ENCODE data around the gene CFAP74. TPM values are rescaled to one million over a fixed set of nuclear protein-coding genes. Genes with fewer than 3 reads are reported as not detected.

The CFAP74 gene
- total and polyA plus RNA-seq, 4 donors: 0.36 TPM; not detected in 3

GRCh38 chr1:1899967-1900327 is 103.6 kb downstream of the CFAP74 start:
- Histone ChIP-seq H3K27me3 (ENCODE audit: control insufficient read depth in 1 of 2, insufficient read depth in 2 of 2, low read length in 1 of 2) (no peaks in the 10 kb centered on the region), H3K27ac (ENCODE audit: low read depth in 1 of 2, low read length in 2 of 2) (no peak overlapping the region), H3K36me3 (ENCODE audit: control insufficient read depth in 1 of 2, insufficient read depth in 2 of 2, low read length in 1 of 2) (no peaks in the 10 kb centered on the region), H3K4me3 (ENCODE audit: low read length in 2 of 2) (no peak overlapping the region), H3K4me1 (ENCODE audit: control insufficient read depth in 1 of 2, insufficient read depth in 2 of 2, low read length in 2 of 2) (no peaks in the 10 kb centered on the region), H3K9me3 (ENCODE audit: control insufficient read depth, low read length) (no peaks in the 10 kb centered on the region)
- peak; percentile 9 for ATAC-seq (ENCODE audit: low FRiP score)
- DNase-seq: peak in 1 of 2 donors; percentile 75
- 89 to 93% methylated on average over 9 of the region's 9 CpGs for WGBS, 2 donors
- intact Hi-C loops (cut with DNase I): no loop called here

- Histone ChIP-seq H3K27ac (ENCODE audit: low read depth in 1 of 2, low read length in 2 of 2) (no peak overlapping the region), H3K4me3 (ENCODE audit: low read length in 2 of 2) (no peak overlapping the region), H3K27me3 (ENCODE audit: control insufficient read depth in 1 of 2, insufficient read depth in 2 of 2, low read length in 1 of 2) (no peaks in the 10 kb centered on the region), H3K36me3 (ENCODE audit: control insufficient read depth in 1 of 2, insufficient read depth in 2 of 2, low read length in 1 of 2) (no peaks in the 10 kb centered on the region), H3K4me1 (ENCODE audit: control insufficient read depth in 1 of 2, insufficient read depth in 2 of 2, low read length in 2 of 2) (no peaks in the 10 kb centered on the region), H3K9me3 (ENCODE audit: control insufficient read depth, low read length) (no peaks in the 10 kb centered on the region)
- WGBS, 2 donors: 67 to 72% methylated on average over 15 to 16 of the region's 16 CpGs
- DNase-seq (peak in 1 of 2 donors; percentile 66), ATAC-seq (ENCODE audit: low FRiP score) (peak; percentile 7)
- intact Hi-C loops (cut with DNase I): no loop called here
These were observed 104.2 kb downstream of the CFAP74 start for GRCh38 chr1:1899266-1899966.

- Histone ChIP-seq H3K36me3 (ENCODE audit: control insufficient read depth in 1 of 2, insufficient read depth in 2 of 2, low read length in 1 of 2) (no peaks in the 10 kb centered on the region), H3K4me3 (ENCODE audit: low read length in 2 of 2) (no peak overlapping the region), H3K9me3 (ENCODE audit: control insufficient read depth, low read length) (no peaks in the 10 kb centered on the region), H3K4me1 (ENCODE audit: control insufficient read depth in 1 of 2, insufficient read depth in 2 of 2, low read length in 2 of 2) (no peaks in the 10 kb centered on the region), H3K27me3 (ENCODE audit: control insufficient read depth in 1 of 2, insufficient read depth in 2 of 2, low read length in 1 of 2) (no peaks in the 10 kb centered on the region), H3K27ac (ENCODE audit: low read depth in 1 of 2, low read length in 2 of 2) (no peak overlapping the region)
- 91% methylated on average over 6 of the region's 6 CpGs for WGBS, 2 donors
- ATAC-seq (ENCODE audit: low FRiP score) (no peak), DNase-seq (no peak)
- intact Hi-C loops (cut with DNase I): no loop called here
These were observed 105.2 kb downstream of the CFAP74 start for GRCh38 chr1:1898246-1898933.

GRCh38 chr1:1895456-1896336 is 107.9 kb downstream of the CFAP74 start:
- DNase-seq (no peak), ATAC-seq (ENCODE audit: low FRiP score) (no peak)
- intact Hi-C loops (cut with DNase I): no loop called here
- Histone ChIP-seq H3K27me3 (ENCODE audit: control insufficient read depth in 1 of 2, insufficient read depth in 2 of 2, low read length in 1 of 2) (no peaks in the 10 kb centered on the region), H3K4me1 (ENCODE audit: control insufficient read depth in 1 of 2, insufficient read depth in 2 of 2, low read length in 2 of 2) (no peaks in the 10 kb centered on the region), H3K9me3 (ENCODE audit: control insufficient read depth, low read length) (no peaks in the 10 kb centered on the region), H3K4me3 (ENCODE audit: low read length in 2 of 2) (no peak overlapping the region), H3K36me3 (ENCODE audit: control insufficient read depth in 1 of 2, insufficient read depth in 2 of 2, low read length in 1 of 2) (no peaks in the 10 kb centered on the region), H3K27ac (ENCODE audit: low read depth in 1 of 2, low read length in 2 of 2) (no peak overlapping the region)
- WGBS, 2 donors: 83 to 90% methylated on average over 14 of the region's 14 CpGs

GRCh38 chr1:1895060-1895418 is 108.5 kb downstream of the CFAP74 start:
- no peaks in the 10 kb centered on the region for H3K4me1 ChIP-seq (ENCODE audit: control insufficient read depth in 1 of 2, insufficient read depth in 2 of 2, low read length in 2 of 2)
- no peaks in the 10 kb centered on the region for H3K27me3 ChIP-seq (ENCODE audit: control insufficient read depth in 1 of 2, insufficient read depth in 2 of 2, low read length in 1 of 2)
- no peak overlapping the region for H3K4me3 ChIP-seq (ENCODE audit: low read length in 2 of 2)
- no peaks in the 10 kb centered on the region for H3K36me3 ChIP-seq (ENCODE audit: control insufficient read depth in 1 of 2, insufficient read depth in 2 of 2, low read length in 1 of 2)
- DNase-seq (no peak), ATAC-seq (ENCODE audit: low FRiP score) (no peak)
- 42 to 43% methylated on average over 10 of the region's 10 CpGs for WGBS, 2 donors
- intact Hi-C loops (cut with DNase I): no loop called here
- H3K27ac ChIP-seq (ENCODE audit: low read depth in 1 of 2, low read length in 2 of 2): no peak overlapping the region
- no peaks in the 10 kb centered on the region for H3K9me3 ChIP-seq (ENCODE audit: control insufficient read depth, low read length)

DNA sequence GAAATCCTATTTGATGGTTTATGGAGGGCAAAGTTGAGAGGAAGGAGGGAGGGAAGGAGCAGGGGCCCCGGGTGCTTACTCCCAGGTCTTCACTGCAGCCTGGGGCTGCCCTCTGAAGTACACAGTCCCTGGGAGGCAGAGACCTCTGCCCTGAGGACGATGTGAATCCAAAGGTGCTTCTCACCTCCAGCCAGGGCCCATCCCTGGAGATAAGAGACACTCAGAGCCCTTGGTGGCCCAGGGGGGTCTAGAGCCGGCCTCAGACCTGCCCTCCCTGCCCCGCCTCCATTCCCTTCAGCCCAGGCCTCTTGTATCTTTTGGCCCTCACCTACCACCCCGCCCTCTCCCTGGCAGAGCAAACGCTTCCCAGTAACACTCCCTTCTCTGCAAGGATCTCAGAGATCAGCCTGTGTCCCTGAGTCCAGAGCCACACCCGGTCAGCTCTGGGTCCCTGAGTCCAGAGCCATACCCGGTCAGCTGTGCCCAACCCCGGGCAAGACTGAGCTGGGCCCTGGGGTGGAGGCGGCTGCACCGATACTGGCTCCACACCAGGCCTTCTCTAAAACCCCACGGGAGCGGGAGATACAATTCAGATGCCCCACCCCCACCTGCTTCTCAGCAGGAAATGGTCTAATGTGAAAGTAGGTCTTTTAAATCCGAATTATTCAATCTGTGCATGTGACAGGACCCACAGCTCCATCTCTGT is 109.1 kb downstream of the CFAP74 start:
- WGBS, 2 donors: 6 to 9% methylated on average over 14 of the region's 14 CpGs
- H3K9me3 ChIP-seq (ENCODE audit: control insufficient read depth, low read length): no peaks in the 10 kb centered on the region
- H3K36me3 ChIP-seq (ENCODE audit: control insufficient read depth in 1 of 2, insufficient read depth in 2 of 2, low read length in 1 of 2): no peaks in the 10 kb centered on the region
- no peak for ATAC-seq (ENCODE audit: low FRiP score)
- H3K27me3 ChIP-seq (ENCODE audit: control insufficient read depth in 1 of 2, insufficient read depth in 2 of 2, low read length in 1 of 2): no peaks in the 10 kb centered on the region
- H3K4me1 ChIP-seq (ENCODE audit: control insufficient read depth in 1 of 2, insufficient read depth in 2 of 2, low read length in 2 of 2): no peaks in the 10 kb centered on the region
- intact Hi-C loops (cut with DNase I): loop anchor here in 1 of 2 donors (5.0 kb wide), 1 partner anchor 112 kb away; no protein-coding TSS in a partner anchor
- no peak overlapping the region for H3K27ac ChIP-seq (ENCODE audit: low read depth in 1 of 2, low read length in 2 of 2)
- peak in 1 of 2 donors; percentile 77 for DNase-seq
- H3K4me3 ChIP-seq (ENCODE audit: low read length in 2 of 2): no peak overlapping the region

DNA sequence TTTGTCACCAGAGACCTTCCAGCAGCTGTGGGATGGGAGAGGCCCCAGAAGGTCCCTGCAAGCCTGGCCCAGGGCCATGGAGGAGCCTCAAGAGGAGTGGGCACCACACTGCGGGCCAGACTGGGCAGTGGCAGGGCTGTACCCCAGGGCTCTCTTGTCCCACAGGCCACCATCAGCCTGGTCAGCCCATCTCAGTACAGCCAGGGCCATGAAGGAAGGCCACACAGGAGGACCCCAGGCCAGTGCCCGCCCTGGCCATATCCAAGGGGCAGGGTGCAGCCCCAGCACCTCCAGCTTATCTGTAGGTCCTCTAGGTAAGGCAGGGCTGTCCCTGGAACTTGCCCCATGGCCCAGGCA is 109.6 kb downstream of the CFAP74 start:
- intact Hi-C loops (cut with DNase I): loop anchor here in 1 of 2 donors (5.0 kb wide), 1 partner anchor 112 kb away; no protein-coding TSS in a partner anchor
- 87 to 91% methylated on average over 2 of the region's 2 CpGs for WGBS, 2 donors
- no peaks in the 10 kb centered on the region for H3K9me3 ChIP-seq (ENCODE audit: control insufficient read depth, low read length)
- no peak for DNase-seq
- H3K27ac ChIP-seq (ENCODE audit: low read depth in 1 of 2, low read length in 2 of 2): no peak overlapping the region
- H3K4me1 ChIP-seq (ENCODE audit: control insufficient read depth in 1 of 2, insufficient read depth in 2 of 2, low read length in 2 of 2): no peaks in the 10 kb centered on the region
- no peaks in the 10 kb centered on the region for H3K27me3 ChIP-seq (ENCODE audit: control insufficient read depth in 1 of 2, insufficient read depth in 2 of 2, low read length in 1 of 2)
- ATAC-seq (ENCODE audit: low FRiP score): no peak
- no peak overlapping the region for H3K4me3 ChIP-seq (ENCODE audit: low read length in 2 of 2)
- H3K36me3 ChIP-seq (ENCODE audit: control insufficient read depth in 1 of 2, insufficient read depth in 2 of 2, low read length in 1 of 2): no peaks in the 10 kb centered on the region

GRCh38 chr1:1893291-1893985 is 110.1 kb downstream of the CFAP74 start:
- H3K27me3 ChIP-seq (ENCODE audit: control insufficient read depth in 1 of 2, insufficient read depth in 2 of 2, low read length in 1 of 2): no peaks in the 10 kb centered on the region
- intact Hi-C loops (cut with DNase I): loop anchor here in 1 of 2 donors (5.0 kb wide), 1 partner anchor 111 kb away; no protein-coding TSS in a partner anchor
- no peaks in the 10 kb centered on the region for H3K9me3 ChIP-seq (ENCODE audit: control insufficient read depth, low read length)
- no peaks in the 10 kb centered on the region for H3K36me3 ChIP-seq (ENCODE audit: control insufficient read depth in 1 of 2, insufficient read depth in 2 of 2, low read length in 1 of 2)
- no peak overlapping the region for H3K27ac ChIP-seq (ENCODE audit: low read depth in 1 of 2, low read length in 2 of 2)
- 88% methylated on average over 19 of the region's 19 CpGs for WGBS, 2 donors
- DNase-seq: no peak
- H3K4me3 ChIP-seq (ENCODE audit: low read length in 2 of 2): no peak overlapping the region
- ATAC-seq (ENCODE audit: low FRiP score): no peak
- no peaks in the 10 kb centered on the region for H3K4me1 ChIP-seq (ENCODE audit: control insufficient read depth in 1 of 2, insufficient read depth in 2 of 2, low read length in 2 of 2)

Measured in aorta (tissue), 5 donors.